GM19193 (cell line): ENCODE measurements around the gene NPPA.

Source experiments
- POLR2A ChIP-seq: IDR thresholded peaks from 4 replicates; pipeline ENCODE4 v1.6.1; 2011; ENCODE audit not compliant: insufficient read depth, insufficient read length; ENCODE audit errors: extremely low read depth

The NPPA gene

GRCh38 chr1:11813021-11813420 lies 34.6 kb downstream of the NPPA start:
- no peak for TF ChIP-seq POLR2A

- TF ChIP-seq POLR2A: no peak
Measured at GRCh38 chr1:11807133-11807532, 40.5 kb downstream of the NPPA start.

- TF ChIP-seq POLR2A: no peak
Measured at GRCh38 chr1:11806307-11806936, 41.2 kb downstream of the NPPA start.

GRCh38 chr1:11805422-11806306 lies 41.9 kb downstream of the NPPA start, which contains the start of the genes CLCN6 and MTHFR:
CLCN6 (plus strand) TSS chr1:11806191; CDS start chr1:11806263, 72 bp downstream.
MTHFR (minus strand) TSS chr1:11805964; CDS start chr1:11803116, 2,848 bp downstream.
- peak; percentile 83 for TF ChIP-seq POLR2A

GRCh38 chr1:11804666-11805421 lies 42.7 kb downstream of the NPPA start:
- TF ChIP-seq POLR2A: no peak

GRCh38 chr1:11802973-11803885 lies 44.4 kb downstream of the NPPA start:
- no peak for TF ChIP-seq POLR2A

- no peak for TF ChIP-seq POLR2A
Measured at GRCh38 chr1:11802616-11802972, 45.0 kb downstream of the NPPA start.

GRCh38 chr1:11800756-11801433 lies 46.7 kb downstream of the NPPA start:
- TF ChIP-seq POLR2A: no peak

GRCh38 chr1:11800391-11800755 lies 47.2 kb downstream of the NPPA start:
- no peak for TF ChIP-seq POLR2A

- no peak for TF ChIP-seq POLR2A
Measured at GRCh38 chr1:11799896-11800295, 47.7 kb downstream of the NPPA start.

GRCh38 chr1:11799099-11799498 lies 48.5 kb downstream of the NPPA start:
- no peak for TF ChIP-seq POLR2A

GRCh38 chr1:11797525-11798216 lies 49.9 kb downstream of the NPPA start:
- no peak for TF ChIP-seq POLR2A

GRCh38 chr1:11796036-11796828 lies 51.4 kb downstream of the NPPA start:
- TF ChIP-seq POLR2A: no peak
